ENCODE results near the gene HNRNPH3.
A peak's percentile ranks its signal among the peaks of the same experiment; 100 is the strongest.
"Not testable (repeated sequence)": the region's sequence is repeated elsewhere in the genome, so short reads cannot be mapped to it uniquely, and the experiment has no call there.

The HNRNPH3 gene

GRCh38 chr10:68303849-68304412 lies 27.9 kb upstream of the HNRNPH3 start:
- Histone ChIP-seq H3K9me3 (ENCODE audit: low read length) (no peaks in the 10 kb centered on the region), H2AFZ (ENCODE audit: low read length) (no peak overlapping the region), H4K20me1 (ENCODE audit: insufficient read depth, low read length) (no peaks in the 10 kb centered on the region), H3K36me3 (ENCODE audit: insufficient read depth, low read length) (no peaks in the 10 kb centered on the region), H3K4me2 (ENCODE audit: low read length) (no peak overlapping the region), H3K4me3 (ENCODE audit: low read depth, low read length, poor library complexity, severe bottlenecking) (no peak overlapping the region), H3F3A (ENCODE audit: insufficient read depth, low read length) (peaks cover 9% of the 10 kb centered on the region; the same call in 1 of the 2 replicates), H3K79me2 (ENCODE audit: insufficient read depth, low read length) (no peaks in the 10 kb centered on the region), H3K27ac (ENCODE audit: low read depth, low read length, poor library complexity, severe bottlenecking) (peak overlapping the region; percentile 28), H3K9me2 (ENCODE audit: low read depth, low read length) (no peaks in the 10 kb centered on the region), H3K9ac (ENCODE audit: low read length) (no peak overlapping the region), H3K4me1 (ENCODE audit: insufficient read depth, low read length, severe bottlenecking) (peaks cover 43% of the 10 kb centered on the region), H3K27me3 (ENCODE audit: insufficient read depth, low read length) (no peaks in the 10 kb centered on the region)
- TF ChIP-seq EZH2 (IDR thresholded peaks at IDR 0.05; ENCODE audit: borderline replicate concordance, low read length) (no peak), CTCF (IDR thresholded peaks at IDR 0.05; ENCODE audit: low read length) (no peak)

- no peaks in the 10 kb centered on the region for H3K36me3 ChIP-seq (ENCODE audit: insufficient read depth, low read length)
- H3K9ac ChIP-seq (ENCODE audit: low read length) = no peak overlapping the region
- H3K4me3 ChIP-seq (ENCODE audit: low read depth, low read length, poor library complexity, severe bottlenecking) = no peak overlapping the region
- TF ChIP-seq EZH2 (IDR thresholded peaks at IDR 0.05; ENCODE audit: borderline replicate concordance, low read length) (no peak), CTCF (IDR thresholded peaks at IDR 0.05; ENCODE audit: low read length) (no peak)
- H4K20me1 ChIP-seq (ENCODE audit: insufficient read depth, low read length) = no peaks in the 10 kb centered on the region
- no peaks in the 10 kb centered on the region for H3K27me3 ChIP-seq (ENCODE audit: insufficient read depth, low read length)
- H3K9me2 ChIP-seq (ENCODE audit: low read depth, low read length) = no peaks in the 10 kb centered on the region
- no peaks in the 10 kb centered on the region for H3K79me2 ChIP-seq (ENCODE audit: insufficient read depth, low read length)
- H3K27ac ChIP-seq (ENCODE audit: low read depth, low read length, poor library complexity, severe bottlenecking) = no peak overlapping the region
- no peak overlapping the region for H2AFZ ChIP-seq (ENCODE audit: low read length)
- peaks cover 28% of the 10 kb centered on the region for H3K4me1 ChIP-seq (ENCODE audit: insufficient read depth, low read length, severe bottlenecking)
- no peaks in the 10 kb centered on the region for H3K9me3 ChIP-seq (ENCODE audit: low read length)
- H3F3A ChIP-seq (ENCODE audit: insufficient read depth, low read length) = 0 out of 2 replicates have a peak, but pooled peaks cover 2% of the 10 kb centered on the region
- no peak overlapping the region for H3K4me2 ChIP-seq (ENCODE audit: low read length)
Measured at GRCh38 chr10:68305854-68306253, 26.0 kb upstream of the HNRNPH3 start.

- Histone ChIP-seq H3K9ac (ENCODE audit: low read length) (no peak overlapping the region), H3K27ac (ENCODE audit: low read depth, low read length, poor library complexity, severe bottlenecking) (no peak overlapping the region), H3K9me3 (ENCODE audit: low read length) (0 out of 2 replicates have a peak, but pooled peaks cover 1% of the 10 kb centered on the region), H3K4me3 (ENCODE audit: low read depth, low read length, poor library complexity, severe bottlenecking) (no peak overlapping the region), H3K27me3 (ENCODE audit: insufficient read depth, low read length) (no peaks in the 10 kb centered on the region), H3F3A (ENCODE audit: insufficient read depth, low read length) (no peaks in the 10 kb centered on the region), H2AFZ (ENCODE audit: low read length) (no peak overlapping the region), H4K20me1 (ENCODE audit: insufficient read depth, low read length) (no peaks in the 10 kb centered on the region), H3K4me1 (ENCODE audit: insufficient read depth, low read length, severe bottlenecking) (peaks cover 7% of the 10 kb centered on the region), H3K9me2 (ENCODE audit: low read depth, low read length) (no peaks in the 10 kb centered on the region), H3K4me2 (ENCODE audit: low read length) (no peak overlapping the region), H3K79me2 (ENCODE audit: insufficient read depth, low read length) (no peaks in the 10 kb centered on the region), H3K36me3 (ENCODE audit: insufficient read depth, low read length) (no peaks in the 10 kb centered on the region)
- TF ChIP-seq CTCF (IDR thresholded peaks at IDR 0.05; ENCODE audit: low read length) (no peak), EZH2 (IDR thresholded peaks at IDR 0.05; ENCODE audit: borderline replicate concordance, low read length) (no peak)
Measured at GRCh38 chr10:68310531-68310930, 21.3 kb upstream of the HNRNPH3 start.

GRCh38 chr10:68314930-68315329 lies 16.9 kb upstream of the HNRNPH3 start:
- H3K4me1 ChIP-seq (ENCODE audit: insufficient read depth, low read length, severe bottlenecking); H3K36me3 ChIP-seq (ENCODE audit: insufficient read depth, low read length); H3K9me2 ChIP-seq (ENCODE audit: low read depth, low read length); H3K79me2 ChIP-seq (ENCODE audit: insufficient read depth, low read length); H2AFZ ChIP-seq (ENCODE audit: low read length); H3K4me2 ChIP-seq (ENCODE audit: low read length); H3F3A ChIP-seq (ENCODE audit: insufficient read depth, low read length); H3K4me3 ChIP-seq (ENCODE audit: low read depth, low read length, poor library complexity, severe bottlenecking); H3K9ac ChIP-seq (ENCODE audit: low read length); H3K9me3 ChIP-seq (ENCODE audit: low read length); H4K20me1 ChIP-seq (ENCODE audit: insufficient read depth, low read length); H3K27ac ChIP-seq (ENCODE audit: low read depth, low read length, poor library complexity, severe bottlenecking); H3K27me3 ChIP-seq (ENCODE audit: insufficient read depth, low read length): not testable (repeated sequence)
